ENCODE data around the gene ZNF683. TPM values are rescaled to one million over a fixed set of nuclear protein-coding genes. Genes with fewer than 3 reads are reported as not detected.
"Not testable (repeated sequence)": the region's sequence is repeated elsewhere in the genome, so short reads cannot be mapped to it uniquely, and the experiment has no call there.

ZNF683 gene
- total RNA-seq, 1 donor from 2014 or later = not detected

GRCh38 chr1:26378088-26378878 is 5.7 kb upstream of the ZNF683 start:
- Histone ChIP-seq H3K4me1 (no peaks in the 10 kb centered on the region), H3K27me3 (no peaks in the 10 kb centered on the region), H3K4me3 (no peak overlapping the region), H3K27ac (no peak overlapping the region), H3K9me3 (no peaks in the 10 kb centered on the region), H3K36me3 (no peaks in the 10 kb centered on the region)
- intact Hi-C loops (cut with DNase I) = no loop called here
- DNase-seq (ENCODE audit: low spot score in 2 of 2) = no peak
- no peak for TF ChIP-seq CTCF (IDR thresholded peaks at IDR 0.05)

- intact Hi-C loops (cut with DNase I) = no loop called here
- H3K27me3 ChIP-seq = no peaks in the 10 kb centered on the region
- H3K36me3 ChIP-seq = no peaks in the 10 kb centered on the region
- no peaks in the 10 kb centered on the region for H3K9me3 ChIP-seq
- no peak for DNase-seq (ENCODE audit: low spot score in 2 of 2)
- H3K4me3 ChIP-seq = no peak overlapping the region
- no peak for TF ChIP-seq CTCF (IDR thresholded peaks at IDR 0.05)
- H3K27ac ChIP-seq = no peak overlapping the region
- H3K4me1 ChIP-seq = no peaks in the 10 kb centered on the region
Observed at GRCh38 chr1:26376050-26376449, 3.5 kb upstream of the ZNF683 start.

GRCh38 chr1:26375081-26375480 is 2.5 kb upstream of the ZNF683 start:
- DNase-seq (ENCODE audit: low spot score in 2 of 2) = no peak
- TF ChIP-seq CTCF (IDR thresholded peaks at IDR 0.05) = no peak
- H3K4me1 ChIP-seq = no peaks in the 10 kb centered on the region
- H3K27ac ChIP-seq = no peak overlapping the region
- H3K9me3 ChIP-seq = no peaks in the 10 kb centered on the region
- no peaks in the 10 kb centered on the region for H3K27me3 ChIP-seq
- no peaks in the 10 kb centered on the region for H3K36me3 ChIP-seq
- no peak overlapping the region for H3K4me3 ChIP-seq
- intact Hi-C loops (cut with DNase I) = no loop called here

- H3K4me1 ChIP-seq; DNase-seq (ENCODE audit: low spot score in 2 of 2); H3K4me3 ChIP-seq; H3K27ac ChIP-seq; intact Hi-C loops (cut with DNase I); H3K27me3 ChIP-seq; H3K36me3 ChIP-seq; H3K9me3 ChIP-seq: not testable (repeated sequence)
Observed at GRCh38 chr1:26374361-26374760, 1.8 kb upstream of the ZNF683 start.

GRCh38 chr1:26373789-26374188 is 1.2 kb upstream of the ZNF683 start:
- Histone ChIP-seq H3K9me3 (no peaks in the 10 kb centered on the region), H3K27ac (no peak overlapping the region), H3K4me3 (no peak overlapping the region), H3K36me3 (no peaks in the 10 kb centered on the region), H3K4me1 (no peaks in the 10 kb centered on the region), H3K27me3 (no peaks in the 10 kb centered on the region)
- no peak for DNase-seq (ENCODE audit: low spot score in 2 of 2)
- intact Hi-C loops (cut with DNase I) = no loop called here
- no peak for TF ChIP-seq CTCF (IDR thresholded peaks at IDR 0.05)

- TF ChIP-seq CTCF (IDR thresholded peaks at IDR 0.05) = no peak
- no peaks in the 10 kb centered on the region for H3K27me3 ChIP-seq
Observed at GRCh38 chr1:26373281-26373680, 731 bp upstream of the ZNF683 start.

More at GRCh38 chr1:26373281-26373680, 731 bp upstream of the ZNF683 start:
- intact Hi-C loops (cut with DNase I) = no loop called here
- no peak for DNase-seq (ENCODE audit: low spot score in 2 of 2)
- Histone ChIP-seq H3K4me1 (no peaks in the 10 kb centered on the region), H3K4me3 (no peak overlapping the region), H3K9me3 (no peaks in the 10 kb centered on the region), H3K27ac (no peak overlapping the region), H3K36me3 (no peaks in the 10 kb centered on the region)

Data from ascending aorta (tissue), 2 donors.